GM18502 (cell line): Measurements from ENCODE around the gene IMPG2.

Experiments used
- ATAC-seq: cut with Tn5 transposase; IDR thresholded peaks from one replicate; pipeline ENCODE4 v1.9.1; 2021; ENCODE audit warnings: mild to moderate bottlenecking; ENCODE audit not compliant: unreplicated experiment, poor library complexity

IMPG2 gene

GRCh38 chr3:101279162-101279561 is 41.2 kb downstream of the IMPG2 start:
- no peak for ATAC-seq

- ATAC-seq: no peak
Measured at GRCh38 chr3:101278727-101279126, 41.6 kb downstream of the IMPG2 start.

- ATAC-seq: no peak
Measured at GRCh38 chr3:101273608-101274007, 46.8 kb downstream of the IMPG2 start.

- no peak for ATAC-seq
Measured at GRCh38 chr3:101273156-101273555, 47.2 kb downstream of the IMPG2 start.

GRCh38 chr3:101271728-101272127 is 48.6 kb downstream of the IMPG2 start:
- ATAC-seq: no peak

- no peak for ATAC-seq
Measured at GRCh38 chr3:101270149-101270548, 50.2 kb downstream of the IMPG2 start.

- ATAC-seq: no peak
Measured at GRCh38 chr3:101268971-101269671, 51.3 kb downstream of the IMPG2 start.

GRCh38 chr3:101268141-101268540 is 52.2 kb downstream of the IMPG2 start:
- ATAC-seq: no peak

GRCh38 chr3:101266566-101266965 is 53.8 kb downstream of the IMPG2 start:
- no peak for ATAC-seq

- ATAC-seq: no peak
Measured at GRCh38 chr3:101266071-101266470, 54.3 kb downstream of the IMPG2 start.

- peak; percentile 79 for ATAC-seq
Measured at GRCh38 chr3:101262393-101263240, 57.8 kb downstream of the IMPG2 start.

GRCh38 chr3:101261506-101261905 is 58.9 kb downstream of the IMPG2 start:
- no peak for ATAC-seq

- no peak for ATAC-seq
Measured at GRCh38 chr3:101259485-101260341, 60.7 kb downstream of the IMPG2 start.

- ATAC-seq: no peak
Measured at GRCh38 chr3:101256511-101256910, 63.9 kb downstream of the IMPG2 start.

- no peak for ATAC-seq
Measured at GRCh38 chr3:101255441-101255840, 64.9 kb downstream of the IMPG2 start.

GRCh38 chr3:101253396-101253795 is 67.0 kb downstream of the IMPG2 start:
- ATAC-seq: no peak

GRCh38 chr3:101252945-101253344 is 67.4 kb downstream of the IMPG2 start:
- no peak for ATAC-seq

- ATAC-seq: no peak
Measured at GRCh38 chr3:101252307-101252706, 68.1 kb downstream of the IMPG2 start.

GRCh38 chr3:101251441-101251840 is 68.9 kb downstream of the IMPG2 start:
- ATAC-seq: no peak

GRCh38 chr3:101249522-101249921 is 70.9 kb downstream of the IMPG2 start:
- ATAC-seq: no peak

GRCh38 chr3:101248736-101249135 is 71.6 kb downstream of the IMPG2 start:
- no peak for ATAC-seq
